SH-SY5Y (cell line): ENCODE results near the gene CCNB1.

ENCODE experiments used
- GATA2 ChIP-seq: IDR thresholded peaks from 2 replicates; pipeline ENCODE4 v1.6.1; 2011; ENCODE audit warnings: mild to moderate bottlenecking, low read depth, low read length
- GATA3 ChIP-seq: IDR thresholded peaks from 2 replicates; pipeline ENCODE4 v1.6.1; 2011; ENCODE audit warnings: low read depth, mild to moderate bottlenecking, low read length, moderate library complexity

Gene CCNB1

DNA sequence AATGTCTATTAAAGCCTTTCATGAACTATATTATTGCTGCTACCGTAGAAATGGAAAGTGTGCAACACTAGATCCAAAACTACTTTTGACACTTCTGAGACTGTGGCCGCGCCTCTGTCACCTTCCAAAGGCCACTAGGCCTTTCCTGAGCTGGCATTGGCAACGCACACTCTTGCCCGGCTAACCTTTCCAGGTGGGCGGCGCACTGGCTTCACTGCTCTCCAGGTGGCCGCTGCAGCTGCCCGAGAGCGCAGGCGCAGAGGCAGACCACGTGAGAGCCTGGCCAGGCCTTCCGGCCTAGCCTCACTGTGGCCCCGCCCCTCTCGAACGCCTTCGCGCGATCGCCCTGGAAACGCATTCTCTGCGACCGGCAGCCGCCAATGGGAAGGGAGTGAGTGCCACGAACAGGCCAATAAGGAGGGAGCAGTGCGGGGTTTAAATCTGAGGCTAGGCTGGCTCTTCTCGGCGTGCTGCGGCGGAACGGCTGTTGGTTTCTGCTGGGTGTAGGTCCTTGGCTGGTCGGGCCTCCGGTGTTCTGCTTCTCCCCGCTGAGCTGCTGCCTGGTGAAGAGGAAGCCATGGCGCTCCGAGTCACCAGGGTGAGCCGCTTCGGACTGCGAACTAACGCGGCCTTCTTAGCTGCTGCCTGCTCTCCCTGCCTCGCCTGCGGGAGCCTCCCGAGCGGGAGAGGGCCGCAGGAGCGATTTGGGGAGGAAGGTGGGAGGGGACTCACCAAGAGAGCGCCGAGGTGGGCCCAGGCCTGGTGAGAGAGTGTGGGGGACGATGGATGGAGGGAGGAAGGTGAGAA, at the start of gene CCNB1:
Gene CCNB1, plus strand, starts transcription at position 465 of the 807 bp plus-strand sequence. Its CDS starts 113 bp downstream, at position 578.
- TF ChIP-seq GATA2 (no peak), GATA3 (no peak)

DNA sequence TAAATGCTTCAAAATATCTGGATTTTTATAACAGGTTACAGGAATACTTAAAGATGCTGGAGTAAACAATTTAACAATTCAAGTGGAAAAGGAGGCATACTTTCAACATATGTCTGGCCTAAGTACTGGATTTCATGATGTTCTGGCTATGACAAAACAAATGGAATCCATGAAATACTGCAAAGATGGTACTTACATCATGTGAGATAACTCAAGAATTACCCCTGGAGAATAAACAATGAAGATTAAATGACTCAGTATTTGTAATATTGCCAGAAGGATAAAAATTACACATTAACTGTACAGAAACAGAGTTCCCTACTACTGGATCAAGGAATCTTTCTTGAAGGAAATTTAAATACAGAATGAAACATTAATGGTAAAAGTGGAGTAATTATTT, 37.5 kb upstream of the CCNB1 start:
- TF ChIP-seq GATA3 (no peak), GATA2 (no peak)

DNA sequence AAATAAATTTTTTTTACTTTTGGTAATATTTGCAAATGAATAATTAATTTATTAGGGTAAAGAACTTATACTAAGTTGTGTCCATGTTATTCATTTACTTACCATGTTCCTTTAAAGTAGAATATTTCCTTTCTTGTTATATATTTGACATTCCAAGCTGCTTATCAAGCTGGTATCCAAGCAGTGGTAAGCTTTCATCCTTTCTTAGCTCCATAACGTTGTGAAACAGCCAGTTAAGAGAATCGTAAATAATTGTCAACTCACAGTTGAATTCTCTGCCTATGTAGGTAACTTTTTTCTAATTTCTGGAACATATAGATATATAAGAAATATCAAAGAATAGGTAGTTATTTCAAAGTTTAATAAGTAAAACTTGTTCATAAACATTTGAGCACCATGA, 36.7 kb upstream of the CCNB1 start:
- TF ChIP-seq GATA3 (no peak), GATA2 (no peak)

DNA sequence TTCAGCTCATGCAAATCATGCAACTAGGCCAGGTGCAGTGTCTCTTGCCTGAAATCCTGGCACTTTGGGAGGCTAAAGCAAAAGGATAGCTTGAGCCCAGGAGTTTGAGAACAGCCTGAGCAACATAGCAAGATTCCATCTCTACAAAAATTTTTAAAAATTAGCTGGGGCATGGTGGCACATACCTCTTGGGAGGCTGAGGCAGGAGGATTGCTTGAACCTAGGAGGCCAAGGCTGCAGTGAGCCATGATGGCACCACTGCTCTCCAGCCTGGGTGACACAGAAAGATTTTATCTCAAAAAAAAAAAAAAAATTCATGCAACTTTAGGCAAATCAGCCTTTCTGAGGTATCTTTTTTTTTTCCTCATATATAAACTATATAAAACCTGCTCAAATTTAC, 35.6 kb upstream of the CCNB1 start:
- TF ChIP-seq GATA2 = no peak
- no peak for TF ChIP-seq GATA3

DNA sequence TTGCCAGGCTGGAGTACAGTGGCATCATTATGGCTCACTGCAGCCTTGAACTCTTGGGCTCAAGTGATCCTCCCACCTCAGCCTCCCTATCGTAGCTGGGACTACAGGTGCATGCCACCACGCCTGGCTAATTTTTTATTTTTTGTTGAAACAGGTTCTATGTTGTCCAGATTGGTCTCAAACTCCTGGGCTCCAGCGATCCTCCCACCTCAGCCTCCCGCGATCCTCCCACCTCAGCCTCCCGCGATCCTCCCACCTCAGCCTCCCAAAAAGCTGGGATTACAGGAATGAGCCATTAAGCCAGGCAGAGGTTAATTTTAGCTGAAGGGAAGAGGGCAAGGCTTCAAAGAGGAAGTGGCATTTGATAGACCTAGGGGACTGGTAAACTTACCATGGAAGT, 32.8 kb upstream of the CCNB1 start:
- TF ChIP-seq GATA3 (no peak), GATA2 (no peak)

DNA sequence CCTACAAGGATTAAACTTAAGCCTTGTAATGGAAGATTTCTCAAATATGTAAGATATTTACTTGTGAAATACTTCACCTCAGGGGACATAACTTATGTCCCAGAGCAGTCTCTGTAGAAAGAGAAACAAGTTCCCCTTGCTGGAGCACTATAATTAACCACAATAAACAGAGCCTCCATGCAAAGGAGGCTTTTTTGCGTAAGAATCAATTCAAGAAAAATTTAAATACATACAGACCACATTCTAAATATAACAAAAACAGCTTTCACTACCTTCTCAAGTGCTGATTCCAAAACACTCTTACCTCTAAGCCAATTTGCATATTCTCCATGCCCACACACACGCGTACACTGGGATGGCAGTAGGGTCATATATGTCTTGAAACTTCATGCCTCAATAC, 30.7 kb upstream of the CCNB1 start:
- TF ChIP-seq GATA3 (no peak), GATA2 (no peak)

DNA sequence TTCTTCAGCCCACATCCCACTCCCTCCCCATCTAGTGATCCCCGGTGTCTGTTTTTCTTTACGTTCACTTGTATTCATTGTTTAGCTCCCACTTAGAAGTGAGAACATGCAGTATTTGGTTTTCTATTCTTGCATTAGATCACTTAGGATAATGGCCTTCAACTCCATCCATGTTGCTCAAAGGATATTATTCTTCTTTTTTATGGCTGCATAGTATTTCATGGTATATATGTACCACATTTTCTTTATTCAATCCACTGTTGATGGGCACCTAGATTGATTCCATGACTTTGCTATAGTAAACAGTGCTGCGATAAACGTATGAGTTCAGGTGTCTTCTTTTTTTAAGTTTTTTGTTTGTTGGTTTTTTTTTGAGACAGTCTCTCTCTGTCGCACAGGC, 29.1 kb upstream of the CCNB1 start:
- no peak for TF ChIP-seq GATA2

DNA sequence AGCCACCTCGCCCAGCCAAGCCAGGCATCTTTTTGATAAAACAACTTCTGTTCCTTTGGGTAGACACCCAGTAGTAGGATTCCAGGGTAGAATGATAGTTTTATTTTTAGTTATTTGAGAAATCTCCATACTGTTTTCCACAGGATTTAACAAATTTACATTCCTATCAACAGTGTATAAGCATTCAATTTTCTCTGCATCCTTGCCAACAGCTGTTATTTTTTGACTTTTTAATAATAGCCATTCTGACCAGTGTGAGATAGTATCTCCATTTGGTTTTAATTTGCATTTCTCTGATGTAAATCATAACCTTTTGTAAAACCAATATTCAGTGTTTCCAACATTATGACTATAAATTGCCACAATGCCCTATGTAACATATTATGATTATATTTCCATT, 28.2 kb upstream of the CCNB1 start:
- TF ChIP-seq GATA2 (no peak), GATA3 (no peak)

DNA sequence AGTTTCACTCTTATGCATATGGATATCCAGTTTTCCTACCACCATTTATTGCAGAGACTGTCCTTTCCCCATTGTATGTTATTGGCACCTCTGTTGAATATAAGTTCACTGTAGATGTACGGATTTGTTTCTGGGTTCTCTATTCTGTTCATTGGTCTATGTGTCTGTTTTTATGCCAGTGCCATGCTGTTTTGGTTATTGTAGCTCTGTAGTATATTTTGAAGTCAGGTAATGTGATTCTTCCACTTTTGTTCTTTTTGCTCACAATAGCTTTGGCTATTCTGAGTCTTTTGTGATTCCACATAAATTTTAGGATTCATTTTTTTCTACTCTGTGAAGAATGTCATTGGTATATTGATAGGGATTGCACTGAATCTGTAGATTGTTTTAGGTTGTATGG, 26.1 kb upstream of the CCNB1 start:
- no peak for TF ChIP-seq GATA2
- TF ChIP-seq GATA3 = no peak

DNA sequence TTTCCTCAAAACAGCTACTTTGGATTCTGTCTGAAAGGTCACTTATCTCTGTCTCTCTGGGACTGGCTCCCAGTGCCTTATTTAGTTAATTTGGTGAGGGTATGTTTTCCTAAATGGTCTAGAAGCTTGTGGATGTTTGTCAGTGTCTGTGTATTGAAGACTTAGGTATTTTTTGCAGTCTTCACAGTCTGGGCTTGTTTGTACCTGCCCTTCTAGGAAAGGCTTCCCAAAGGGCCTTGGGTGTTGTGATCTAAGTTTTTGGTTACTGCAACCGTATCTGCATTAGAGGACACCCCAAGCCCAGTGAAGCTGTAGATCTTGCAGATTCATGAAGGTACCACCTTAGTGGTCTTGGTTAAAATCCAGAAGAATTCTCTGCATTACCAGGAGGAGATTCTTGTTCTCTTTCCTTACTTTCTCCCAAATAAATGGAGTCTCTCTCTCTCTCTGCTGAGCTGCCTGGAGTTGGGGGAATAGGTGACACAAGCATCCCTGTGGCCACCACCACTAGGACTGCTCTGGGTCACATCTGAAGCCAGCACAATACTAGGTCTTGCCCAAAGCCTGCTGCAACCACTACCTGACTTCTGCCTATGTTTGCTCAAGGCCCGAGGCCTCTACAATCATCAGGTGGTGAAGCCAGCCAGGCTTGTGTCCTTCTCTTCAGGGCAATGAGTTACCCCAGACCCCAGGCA, 17.8 kb upstream of the CCNB1 start:
- no peak for TF ChIP-seq GATA2
- TF ChIP-seq GATA3 = no peak

DNA sequence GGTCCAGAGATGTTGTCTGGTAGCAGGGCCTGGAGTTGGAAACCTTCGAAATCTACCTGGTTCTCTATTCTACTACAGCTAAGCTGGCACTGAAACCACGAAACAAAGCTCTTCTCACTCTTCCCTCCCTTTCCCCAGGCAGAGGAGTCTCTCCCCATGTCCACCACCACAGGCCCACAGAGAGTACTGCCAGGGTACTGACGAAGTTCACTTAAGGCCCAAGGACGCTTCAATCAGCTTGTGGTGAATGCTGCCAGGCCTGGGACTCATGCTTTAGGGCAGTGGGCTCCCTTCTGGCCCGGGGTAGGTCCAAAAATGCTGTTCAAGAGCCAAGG, 17.3 kb upstream of the CCNB1 start:
- no peak for TF ChIP-seq GATA3
- no peak for TF ChIP-seq GATA2

DNA sequence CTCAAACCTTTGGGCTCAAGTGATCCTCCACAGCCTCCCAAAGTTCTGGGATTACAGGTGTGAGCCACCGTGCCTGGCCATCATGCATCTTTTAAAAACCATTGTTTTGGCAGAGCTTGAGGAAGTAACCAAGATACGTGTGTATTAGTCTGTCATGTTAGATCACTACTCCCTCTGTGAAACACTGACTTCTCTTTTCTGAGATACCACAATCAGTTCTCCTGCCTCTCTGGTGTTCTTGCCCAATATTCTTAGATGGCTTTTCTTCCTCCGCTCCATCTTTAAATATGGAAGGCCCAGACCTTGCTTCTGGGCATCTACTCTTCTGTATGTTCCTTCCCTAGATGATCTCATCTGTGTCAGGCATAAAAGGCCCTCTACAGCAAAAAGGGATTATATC, 14.2 kb upstream of the CCNB1 start:
- TF ChIP-seq GATA3 (no peak), GATA2 (no peak)

DNA sequence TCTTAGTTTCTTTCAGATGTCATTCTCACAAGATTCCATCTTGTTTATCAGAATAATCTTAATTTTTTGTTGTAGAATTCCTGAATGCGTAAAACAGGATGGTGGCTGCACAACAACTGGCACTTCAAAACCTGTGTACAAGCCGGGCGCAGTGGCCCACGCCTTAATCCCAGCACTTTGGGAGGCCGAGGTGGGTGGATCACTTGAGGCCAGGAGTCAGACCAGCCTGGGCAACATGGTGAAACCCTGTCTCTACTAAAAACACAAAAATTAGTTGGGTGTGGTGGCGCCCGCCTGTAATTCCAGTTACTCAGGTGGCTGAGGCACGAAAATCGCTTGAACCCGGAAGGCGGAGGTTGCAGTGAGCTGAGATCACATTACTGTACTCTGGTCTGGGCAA, 10.5 kb upstream of the CCNB1 start:
- TF ChIP-seq GATA2 (no peak), GATA3 (no peak)

DNA sequence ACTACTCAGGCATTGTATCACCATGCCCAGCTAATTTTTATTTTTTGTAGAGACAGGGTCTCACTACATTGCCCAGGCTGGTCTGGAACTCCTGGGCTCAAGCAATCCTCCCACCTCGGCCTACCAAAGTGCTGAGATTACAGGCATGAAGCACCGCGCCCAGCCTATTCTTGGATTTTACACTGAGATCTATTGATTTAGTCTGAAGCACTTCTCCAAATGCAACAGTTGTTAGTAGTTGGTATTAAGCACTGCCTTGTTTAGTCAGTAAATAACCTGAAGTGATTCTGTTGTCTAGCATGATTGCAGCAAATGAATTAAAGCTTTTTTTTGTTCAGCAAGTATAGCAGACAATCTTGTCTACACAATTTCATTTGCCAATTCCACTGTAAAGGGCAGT, 8.9 kb upstream of the CCNB1 start:
- TF ChIP-seq GATA3 (no peak), GATA2 (no peak)

DNA sequence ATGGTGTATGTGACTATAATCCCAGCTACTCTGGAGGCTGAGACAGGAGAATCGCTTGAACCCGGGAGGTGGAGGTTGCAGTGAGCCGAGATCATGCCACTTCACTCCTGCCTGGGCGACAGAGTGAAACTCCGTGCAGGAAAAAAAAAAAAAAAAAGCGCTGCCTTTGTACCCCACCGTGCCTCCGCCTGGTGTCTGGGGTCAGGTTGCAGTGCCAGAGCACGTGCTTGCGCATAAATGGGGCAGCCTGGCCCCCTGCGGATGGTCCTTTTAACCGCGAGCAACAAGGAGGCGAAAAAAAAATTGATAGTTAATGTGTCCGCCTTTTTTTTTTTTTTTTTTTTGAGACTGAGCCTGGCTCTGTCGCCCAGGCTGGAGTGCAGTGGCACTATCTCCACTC, 6.3 kb upstream of the CCNB1 start:
- TF ChIP-seq GATA2 = no peak
